Measurements from ENCODE around the gene DR1. TPM values are rescaled to one million over a fixed set of nuclear protein-coding genes. Genes with fewer than 3 reads are reported as not detected.

DR1 gene
- total RNA-seq, 4 donors from 2014 or later: 12.3 to 47.5 (median 32.9) TPM

DNA sequence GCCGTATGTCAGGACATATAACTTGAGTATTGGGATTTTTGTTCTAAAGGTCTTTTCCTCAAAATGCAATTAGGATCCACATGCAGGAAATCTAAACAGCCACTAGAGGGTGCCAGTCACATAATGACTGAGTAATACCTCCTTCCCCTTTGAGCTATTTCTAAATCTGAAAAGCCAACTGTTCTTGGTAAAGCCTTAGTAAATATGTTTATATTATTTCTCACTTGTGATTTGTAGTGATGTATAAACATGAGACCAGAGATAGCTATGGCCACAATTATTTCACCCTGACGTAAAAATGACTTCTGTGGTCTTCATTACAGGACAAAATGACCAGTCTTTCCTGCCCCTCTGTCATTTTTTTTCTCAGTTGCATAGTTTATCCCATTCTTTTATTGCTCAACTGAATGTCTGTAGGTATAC, 41.0 kb upstream of the DR1 start:
- no peaks in the 10 kb centered on the region for H3K36me3 ChIP-seq
- WGBS, 2 donors (ENCODE audit: low coverage in 1 of 2): 26 to 43% methylated on average over 2 of the region's 2 CpGs
- H3K27ac ChIP-seq: no peak overlapping the region
- peak; percentile 49 for DNase-seq
- H3K4me3 ChIP-seq: no peak overlapping the region
- no peaks in the 10 kb centered on the region for H3K4me1 ChIP-seq
- TF ChIP-seq CTCF (IDR thresholded peaks at IDR 0.05): peak; percentile 81 to 95 (median 84)
- no peak for TF ChIP-seq POLR2A (IDR thresholded peaks at IDR 0.05)
- H3K9me3 ChIP-seq: no peaks in the 10 kb centered on the region
- in situ Hi-C loops (cut with MboI; ENCODE audit: low pct_ligation_motif_present in 1 of 4, low pct_unique_long_range_greater_than_20kb in 1 of 4, low sequenced_read_pairs in 3 of 4): loop anchor here in 3 of 4 donors (10.0 to 25.0 kb wide), 4 partner anchors 110 to 533 kb away; partner anchors contain the start of gene FNBP1L (in 1 of the 3)
- H3K27me3 ChIP-seq: no peaks in the 10 kb centered on the region
- intact Hi-C loops (cut with DNase I; ENCODE audit: low total_unique reads): no loop called here

DNA sequence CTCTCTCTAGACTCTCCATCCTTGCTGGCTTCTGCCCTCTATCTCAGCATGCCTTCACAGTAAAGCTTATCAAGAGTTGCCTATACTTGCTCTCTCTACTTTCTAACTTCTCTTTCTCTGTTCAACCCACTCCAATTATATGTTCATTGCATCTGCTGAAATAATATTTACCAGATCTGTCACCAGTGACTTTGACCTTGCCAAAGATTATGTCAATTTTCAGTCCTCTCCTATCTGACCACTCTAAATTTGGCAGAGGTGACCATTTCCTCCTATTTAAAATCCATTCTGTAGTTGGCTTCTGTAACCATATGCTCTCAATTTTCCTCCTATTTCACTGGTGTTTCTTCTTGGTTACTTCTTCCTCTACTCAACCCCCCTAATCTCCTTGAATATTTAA, 38.8 kb upstream of the DR1 start:
- H3K4me1 ChIP-seq: no peaks in the 10 kb centered on the region
- no peak overlapping the region for H3K4me3 ChIP-seq
- TF ChIP-seq POLR2A (IDR thresholded peaks at IDR 0.05) (no peak), EP300 (IDR thresholded peaks at IDR 0.05; ENCODE audit: low read depth) (no peak), CTCF (IDR thresholded peaks at IDR 0.05) (no peak), POLR2AphosphoS5 (IDR thresholded peaks at IDR 0.05) (no peak)
- intact Hi-C loops (cut with DNase I; ENCODE audit: low total_unique reads) (no loop called here), in situ Hi-C loops (cut with MboI; ENCODE audit: low pct_ligation_motif_present in 1 of 4, low pct_unique_long_range_greater_than_20kb in 1 of 4, low sequenced_read_pairs in 3 of 4) (loop anchor here in 3 of 4 donors (10.0 to 25.0 kb wide), 4 partner anchors 108 to 530 kb away; partner anchors contain the start of gene FNBP1L (in 1 of the 3))
- DNase-seq: no peak
- no peak overlapping the region for H3K27ac ChIP-seq
- no peaks in the 10 kb centered on the region for H3K27me3 ChIP-seq
- no peaks in the 10 kb centered on the region for H3K9me3 ChIP-seq
- H3K36me3 ChIP-seq: no peaks in the 10 kb centered on the region

- Histone ChIP-seq H3K36me3 (no peaks in the 10 kb centered on the region), H3K27ac (no peak overlapping the region), H3K27me3 (no peaks in the 10 kb centered on the region), H3K4me1 (no peaks in the 10 kb centered on the region), H3K4me3 (no peak overlapping the region), H3K9me3 (no peaks in the 10 kb centered on the region)
- intact Hi-C loops (cut with DNase I; ENCODE audit: low total_unique reads): no loop called here
- WGBS, 2 donors (ENCODE audit: low coverage in 1 of 2): 67 to 100% methylated on average over 2 to 4 of the region's 4 CpGs
- TF ChIP-seq POLR2A (IDR thresholded peaks at IDR 0.05) (no peak), EP300 (IDR thresholded peaks at IDR 0.05; ENCODE audit: low read depth) (no peak), POLR2AphosphoS5 (IDR thresholded peaks at IDR 0.05) (no peak), CTCF (IDR thresholded peaks at IDR 0.05) (no peak)
- no peak for DNase-seq
- in situ Hi-C loops (cut with MboI; ENCODE audit: low pct_ligation_motif_present in 1 of 4, low pct_unique_long_range_greater_than_20kb in 1 of 4, low sequenced_read_pairs in 3 of 4): loop anchor here in 2 of 4 donors (25.0 kb wide), 3 partner anchors 124 to 524 kb away; partner anchors contain the start of gene FNBP1L (in 1 of the 2)
These were observed 32.7 kb upstream of the DR1 start for GRCh38 chr1:93313026-93313425.

DNA sequence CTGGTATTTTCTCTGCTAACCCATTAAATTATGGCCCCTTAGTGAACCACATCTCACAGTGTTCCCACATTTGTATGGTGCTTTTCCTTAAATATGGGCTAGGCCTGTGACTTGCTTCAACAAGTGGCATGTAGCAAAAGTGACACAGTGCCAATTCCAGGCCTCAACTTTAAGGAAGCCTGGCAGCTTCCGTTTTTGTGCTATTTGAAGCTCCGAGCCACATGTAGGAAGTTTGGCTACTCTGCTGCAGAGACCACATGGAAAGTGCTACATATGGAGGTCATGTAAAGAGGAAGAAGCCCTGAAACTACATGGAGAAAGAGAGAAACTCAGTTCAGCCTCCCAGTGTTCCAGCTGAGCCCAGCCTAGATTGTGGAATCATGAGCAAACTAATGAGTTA, 28.5 kb upstream of the DR1 start:
- peaks cover 0 to 6% (median 0%) of the 10 kb centered on the region in 4 donors for H3K4me1 ChIP-seq
- H3K36me3 ChIP-seq: no peaks in the 10 kb centered on the region
- no peak overlapping the region for H3K27ac ChIP-seq
- H3K4me3 ChIP-seq: no peak overlapping the region
- intact Hi-C loops (cut with DNase I; ENCODE audit: low total_unique reads) (no loop called here), in situ Hi-C loops (cut with MboI; ENCODE audit: low pct_ligation_motif_present in 1 of 4, low pct_unique_long_range_greater_than_20kb in 1 of 4, low sequenced_read_pairs in 3 of 4) (loop anchor here in 2 of 4 donors (25.0 kb wide), 3 partner anchors 120 to 520 kb away; partner anchors contain the start of gene FNBP1L (in 1 of the 2))
- 76% methylated on average over 2 of the region's 2 CpGs; no CpG with 5 or more reads in 1 of the 2 donors for WGBS, 2 donors (ENCODE audit: low coverage in 1 of 2)
- DNase-seq: peak; percentile 18
- TF ChIP-seq POLR2AphosphoS5 (IDR thresholded peaks at IDR 0.05) (no peak), EP300 (IDR thresholded peaks at IDR 0.05; ENCODE audit: low read depth) (no peak), CTCF (IDR thresholded peaks at IDR 0.05) (no peak), POLR2A (IDR thresholded peaks at IDR 0.05) (no peak)
- no peaks in the 10 kb centered on the region for H3K9me3 ChIP-seq
- H3K27me3 ChIP-seq: no peaks in the 10 kb centered on the region

All from transverse colon (tissue), 4 donors.